ENCODE results near the gene AFG1L.

Gene AFG1L

GRCh38 chr6:108446629-108447150 is 151.8 kb downstream of the AFG1L start:
- TF ChIP-seq POLR2AphosphoS5 (IDR thresholded peaks at IDR 0.05; ENCODE audit: low read depth, low read length) (no peak), FOXP2 (optimal IDR thresholded peaks at IDR 0.05; ENCODE audit: borderline replicate concordance, extremely low read depth, extremely low read length, insufficient read depth) (no peak), REST (IDR thresholded peaks at IDR 0.05; ENCODE audit: insufficient read depth in 1 of 2, low read depth in 2 of 2, low read length in 2 of 2) (no peak), TAF1 (IDR thresholded peaks at IDR 0.05; ENCODE audit: borderline replicate concordance, insufficient read depth, low read length) (no peak), SIN3A (IDR thresholded peaks at IDR 0.05; ENCODE audit: borderline replicate concordance, insufficient read depth, low read length) (no peak)

GRCh38 chr6:108448481-108448880 is 153.6 kb downstream of the AFG1L start:
- TF ChIP-seq REST (IDR thresholded peaks at IDR 0.05; ENCODE audit: insufficient read depth in 1 of 2, low read depth in 2 of 2, low read length in 2 of 2) (no peak), POLR2AphosphoS5 (IDR thresholded peaks at IDR 0.05; ENCODE audit: low read depth, low read length) (no peak), SIN3A (IDR thresholded peaks at IDR 0.05; ENCODE audit: borderline replicate concordance, insufficient read depth, low read length) (no peak), TAF1 (IDR thresholded peaks at IDR 0.05; ENCODE audit: borderline replicate concordance, insufficient read depth, low read length) (no peak), FOXP2 (optimal IDR thresholded peaks at IDR 0.05; ENCODE audit: borderline replicate concordance, extremely low read depth, extremely low read length, insufficient read depth) (no peak)

- TF ChIP-seq REST (IDR thresholded peaks at IDR 0.05; ENCODE audit: insufficient read depth in 1 of 2, low read depth in 2 of 2, low read length in 2 of 2) (no peak), SIN3A (IDR thresholded peaks at IDR 0.05; ENCODE audit: borderline replicate concordance, insufficient read depth, low read length) (no peak), POLR2AphosphoS5 (IDR thresholded peaks at IDR 0.05; ENCODE audit: low read depth, low read length) (no peak), FOXP2 (optimal IDR thresholded peaks at IDR 0.05; ENCODE audit: borderline replicate concordance, extremely low read depth, extremely low read length, insufficient read depth) (no peak), TAF1 (IDR thresholded peaks at IDR 0.05; ENCODE audit: borderline replicate concordance, insufficient read depth, low read length) (no peak)
These were observed 157.0 kb downstream of the AFG1L start for GRCh38 chr6:108451816-108452215.

DNA sequence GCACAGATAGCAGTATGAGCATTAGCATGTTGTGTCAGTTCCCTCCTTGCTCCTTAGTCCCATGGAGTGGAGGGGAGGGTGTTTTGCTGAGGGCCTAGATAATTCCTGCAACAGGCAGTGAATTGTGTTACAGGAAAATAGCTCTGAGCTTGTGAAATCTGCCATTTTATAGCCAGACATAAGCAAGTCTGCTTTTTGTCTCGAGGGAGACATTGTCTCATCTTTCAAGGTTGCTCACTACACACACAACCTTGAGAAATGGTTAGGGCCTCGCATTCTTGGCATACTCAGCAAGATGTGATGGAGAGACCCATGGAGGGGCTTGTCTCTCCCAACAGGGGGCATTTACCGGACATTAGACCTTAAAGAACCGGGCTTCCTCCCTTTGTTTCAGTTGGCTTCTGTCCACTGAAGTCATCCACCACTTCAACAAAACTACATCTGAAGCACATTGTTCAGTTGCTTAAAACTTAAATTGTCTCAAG is 157.9 kb downstream of the AFG1L start:
- TF ChIP-seq FOXP2 (optimal IDR thresholded peaks at IDR 0.05; ENCODE audit: borderline replicate concordance, extremely low read depth, extremely low read length, insufficient read depth) = no peak
- 0 out of 4 replicates have a peak, but pooled peaks of 1 of the 2 experiments have one; percentile 15 for TF ChIP-seq REST (IDR thresholded peaks at IDR 0.05; ENCODE audit: insufficient read depth in 1 of 2, low read depth in 2 of 2, low read length in 2 of 2)
- no peak for TF ChIP-seq TAF1 (IDR thresholded peaks at IDR 0.05; ENCODE audit: borderline replicate concordance, insufficient read depth, low read length)

Data from PFSK-1 (cell line).